ENCODE results near the gene RPP30.
"Not testable (repeated sequence)": the region's sequence is repeated elsewhere in the genome, so short reads cannot be mapped to it uniquely, and the experiment has no call there.

RPP30 gene

GRCh38 chr10:90939116-90939515 is 67.3 kb downstream of the RPP30 start:
- in situ Hi-C loops (cut with MboI; ENCODE audit: low sequenced_read_pairs), result no loop called here

- in situ Hi-C loops (cut with MboI; ENCODE audit: low sequenced_read_pairs), result no loop called here
Measured at GRCh38 chr10:90939648-90940047, 67.9 kb downstream of the RPP30 start.

GRCh38 chr10:90942980-90943379 is 71.2 kb downstream of the RPP30 start:
- in situ Hi-C loops (cut with MboI; ENCODE audit: low sequenced_read_pairs), result not testable (repeated sequence)

- in situ Hi-C loops (cut with MboI; ENCODE audit: low sequenced_read_pairs), result no loop called here
Measured at GRCh38 chr10:90944749-90945148, 73.0 kb downstream of the RPP30 start.

- in situ Hi-C loops (cut with MboI; ENCODE audit: low sequenced_read_pairs), result no loop called here
Measured at GRCh38 chr10:90945491-90946070, 73.8 kb downstream of the RPP30 start.

GRCh38 chr10:90947030-90947960 is 75.5 kb downstream of the RPP30 start:
- in situ Hi-C loops (cut with MboI; ENCODE audit: low sequenced_read_pairs), result no loop called here

All from HL-60/S4 treated with phorbol 12-myristate 13-acetate at 8.2 ng/mL for 4 days and 3 days (cell line).